Glomerular visceral epithelial cell (primary cell): ENCODE measurements around the gene C14orf132.

Experiments used
- DNase-seq: peaks from one replicate; pipeline ENCODE4 v3.0.0-alpha.2; 2016; ENCODE audit errors: extremely low spot score

The C14orf132 gene

GRCh38 chr14:96039633-96040311 lies 610 bp downstream of the C14orf132 start:
- no peak for DNase-seq

- no peak for DNase-seq
These were observed 1.7 kb downstream of the C14orf132 start for GRCh38 chr14:96040828-96041371.

GRCh38 chr14:96042248-96042930 lies 3.2 kb downstream of the C14orf132 start:
- DNase-seq = no peak

- DNase-seq = no peak
These were observed 7.5 kb downstream of the C14orf132 start for GRCh38 chr14:96046630-96047029.

GRCh38 chr14:96047101-96047500 lies 7.9 kb downstream of the C14orf132 start:
- no peak for DNase-seq

GRCh38 chr14:96049932-96050331 lies 10.8 kb downstream of the C14orf132 start:
- DNase-seq = no peak

- no peak for DNase-seq
These were observed 11.3 kb downstream of the C14orf132 start for GRCh38 chr14:96050482-96050881.

- no peak for DNase-seq
These were observed 12.1 kb downstream of the C14orf132 start for GRCh38 chr14:96051231-96051630.

GRCh38 chr14:96051642-96052540 lies 12.7 kb downstream of the C14orf132 start:
- DNase-seq = no peak

GRCh38 chr14:96052541-96053247 lies 13.5 kb downstream of the C14orf132 start:
- DNase-seq = no peak

- DNase-seq = no peak
These were observed 14.1 kb downstream of the C14orf132 start for GRCh38 chr14:96053248-96053599.

- no peak for DNase-seq
These were observed 14.6 kb downstream of the C14orf132 start for GRCh38 chr14:96053600-96054381.

- DNase-seq = no peak
These were observed 15.5 kb downstream of the C14orf132 start for GRCh38 chr14:96054661-96055060.

- DNase-seq = no peak
These were observed 16.0 kb downstream of the C14orf132 start for GRCh38 chr14:96055065-96055752.

- no peak for DNase-seq
These were observed 16.8 kb downstream of the C14orf132 start for GRCh38 chr14:96055753-96056508.

GRCh38 chr14:96056509-96057422 lies 17.6 kb downstream of the C14orf132 start:
- DNase-seq = no peak

- DNase-seq = no peak
These were observed 18.6 kb downstream of the C14orf132 start for GRCh38 chr14:96057738-96058137.

GRCh38 chr14:96058576-96059200 lies 19.5 kb downstream of the C14orf132 start:
- DNase-seq = no peak
